Measurements from ENCODE around the gene BCL2. TPM values are rescaled to one million over a fixed set of nuclear protein-coding genes. Genes with fewer than 3 reads are reported as not detected.

BCL2 gene
- total RNA-seq, 4 donors from 2014 or later = 14.3 to 34.8 (median 23.5) TPM

GRCh38 chr18:63107931-63108330, 211.6 kb downstream of the BCL2 start:
- no peak for DNase-seq
- Histone ChIP-seq H3K4me1 (peaks cover 0 to 15% (median 9%) of the 10 kb centered on the region in 4 donors), H3K9me3 (no peaks in the 10 kb centered on the region), H3K4me3 (no peak overlapping the region), H3K27me3 (no peaks in the 10 kb centered on the region), H3K36me3 (no peaks in the 10 kb centered on the region), H3K27ac (no peak overlapping the region)
- in situ Hi-C loops (cut with MboI; ENCODE audit: low pct_ligation_motif_present in 1 of 4, low pct_unique_long_range_greater_than_20kb in 1 of 4, low sequenced_read_pairs in 3 of 4) = no loop called here
- intact Hi-C loops (cut with DNase I; ENCODE audit: low total_unique reads) = no loop called here
- WGBS, 2 donors (ENCODE audit: low coverage in 1 of 2) = 92% methylated on average over 7 of the region's 7 CpGs; no CpG with 5 or more reads in 1 of the 2 donors
- TF ChIP-seq, protein P1, sequence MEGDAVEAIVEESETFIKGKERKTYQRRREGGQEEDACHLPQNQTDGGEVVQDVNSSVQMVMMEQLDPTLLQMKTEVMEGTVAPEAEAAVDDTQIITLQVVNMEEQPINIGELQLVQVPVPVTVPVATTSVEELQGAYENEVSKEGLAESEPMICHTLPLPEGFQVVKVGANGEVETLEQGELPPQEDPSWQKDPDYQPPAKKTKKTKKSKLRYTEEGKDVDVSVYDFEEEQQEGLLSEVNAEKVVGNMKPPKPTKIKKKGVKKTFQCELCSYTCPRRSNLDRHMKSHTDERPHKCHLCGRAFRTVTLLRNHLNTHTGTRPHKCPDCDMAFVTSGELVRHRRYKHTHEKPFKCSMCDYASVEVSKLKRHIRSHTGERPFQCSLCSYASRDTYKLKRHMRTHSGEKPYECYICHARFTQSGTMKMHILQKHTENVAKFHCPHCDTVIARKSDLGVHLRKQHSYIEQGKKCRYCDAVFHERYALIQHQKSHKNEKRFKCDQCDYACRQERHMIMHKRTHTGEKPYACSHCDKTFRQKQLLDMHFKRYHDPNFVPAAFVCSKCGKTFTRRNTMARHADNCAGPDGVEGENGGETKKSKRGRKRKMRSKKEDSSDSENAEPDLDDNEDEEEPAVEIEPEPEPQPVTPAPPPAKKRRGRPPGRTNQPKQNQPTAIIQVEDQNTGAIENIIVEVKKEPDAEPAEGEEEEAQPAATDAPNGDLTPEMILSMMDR (IDR thresholded peaks at IDR 0.05) = no peak
- TF ChIP-seq POLR2AphosphoS5 (IDR thresholded peaks at IDR 0.05) (no peak), EP300 (IDR thresholded peaks at IDR 0.05; ENCODE audit: low read depth) (no peak), POLR2A (IDR thresholded peaks at IDR 0.05) (no peak)

DNA sequence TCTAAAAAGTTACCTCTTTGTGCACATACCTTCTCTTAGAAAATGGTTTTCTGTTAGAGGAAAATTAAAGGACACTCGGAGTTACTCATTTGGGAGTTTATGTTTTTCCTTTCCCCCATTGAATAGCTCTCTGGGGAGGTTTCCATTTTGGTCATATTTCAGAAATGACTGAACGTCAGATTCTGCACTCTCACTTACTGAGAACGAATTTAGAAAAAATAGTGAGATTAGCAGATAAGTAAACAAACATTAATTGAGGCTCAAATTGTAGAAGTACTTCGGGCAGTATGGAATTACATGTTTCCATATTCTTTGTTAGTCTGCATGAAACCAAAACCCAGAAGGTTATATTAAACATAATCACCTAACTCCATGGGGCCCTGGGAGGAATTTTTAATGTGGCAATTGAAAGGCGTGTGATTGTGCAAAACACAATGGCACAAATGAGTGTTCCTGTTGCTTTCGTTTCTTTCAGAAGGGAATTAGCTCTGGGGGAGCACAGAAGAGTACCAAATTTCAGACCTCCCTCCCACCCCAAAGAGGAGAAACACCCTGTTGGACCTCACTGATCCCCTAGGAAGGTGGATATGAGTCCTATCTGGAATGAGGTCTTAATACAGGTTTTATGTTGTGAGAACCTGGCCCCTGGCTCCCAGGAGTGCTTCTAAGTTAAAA, 212.3 kb downstream of the BCL2 start:
- Histone ChIP-seq H3K4me3 (no peak overlapping the region), H3K36me3 (no peaks in the 10 kb centered on the region), H3K27me3 (no peaks in the 10 kb centered on the region), H3K27ac (no peak overlapping the region), H3K4me1 (peaks cover 0 to 11% (median 7%) of the 10 kb centered on the region in 4 donors), H3K9me3 (no peaks in the 10 kb centered on the region)
- no peak for DNase-seq
- no peak for TF ChIP-seq POLR2A (IDR thresholded peaks at IDR 0.05)
- 55 to 65% methylated on average over 4 to 6 of the region's 6 CpGs for WGBS, 2 donors (ENCODE audit: low coverage in 1 of 2)
- intact Hi-C loops (cut with DNase I; ENCODE audit: low total_unique reads) (no loop called here), in situ Hi-C loops (cut with MboI; ENCODE audit: low pct_ligation_motif_present in 1 of 4, low pct_unique_long_range_greater_than_20kb in 1 of 4, low sequenced_read_pairs in 3 of 4) (no loop called here)

DNA sequence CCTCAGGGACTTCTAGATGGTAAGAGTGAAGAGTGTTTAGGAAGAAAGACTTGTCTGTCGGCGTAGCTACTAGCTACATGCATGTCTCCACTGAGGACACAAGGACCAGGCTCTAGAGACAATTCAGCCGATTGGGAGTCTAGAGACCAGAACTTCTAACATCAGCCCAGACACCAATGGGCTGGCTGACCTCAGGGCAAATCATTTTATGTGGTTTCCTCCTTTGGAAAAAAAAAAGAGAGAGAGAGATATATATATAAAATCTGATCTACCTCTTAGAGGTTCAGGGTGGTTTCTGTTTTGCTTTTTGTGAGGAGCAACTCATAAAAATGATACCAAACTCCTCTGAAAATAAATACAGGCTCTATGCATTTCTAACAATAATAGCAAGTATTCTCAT, 212.8 kb downstream of the BCL2 start:
- no peak for DNase-seq
- H3K36me3 ChIP-seq = no peaks in the 10 kb centered on the region
- intact Hi-C loops (cut with DNase I; ENCODE audit: low total_unique reads) (no loop called here), in situ Hi-C loops (cut with MboI; ENCODE audit: low pct_ligation_motif_present in 1 of 4, low pct_unique_long_range_greater_than_20kb in 1 of 4, low sequenced_read_pairs in 3 of 4) (no loop called here)
- H3K9me3 ChIP-seq = no peaks in the 10 kb centered on the region
- no peak overlapping the region for H3K4me3 ChIP-seq
- peaks cover 0 to 6% (median 2%) of the 10 kb centered on the region in 4 donors for H3K4me1 ChIP-seq
- no peak overlapping the region for H3K27ac ChIP-seq
- no peak for TF ChIP-seq EP300 (IDR thresholded peaks at IDR 0.05; ENCODE audit: low read depth)
- no peak for TF ChIP-seq POLR2AphosphoS5 (IDR thresholded peaks at IDR 0.05)
- TF ChIP-seq, protein P1 (IDR thresholded peaks at IDR 0.05) = no peak
- TF ChIP-seq POLR2A (IDR thresholded peaks at IDR 0.05) = no peak
- H3K27me3 ChIP-seq = no peaks in the 10 kb centered on the region
- WGBS, 2 donors (ENCODE audit: low coverage in 1 of 2) = 78% methylated on average over 3 of the region's 3 CpGs; no CpG with 5 or more reads in 1 of the 2 donors

DNA sequence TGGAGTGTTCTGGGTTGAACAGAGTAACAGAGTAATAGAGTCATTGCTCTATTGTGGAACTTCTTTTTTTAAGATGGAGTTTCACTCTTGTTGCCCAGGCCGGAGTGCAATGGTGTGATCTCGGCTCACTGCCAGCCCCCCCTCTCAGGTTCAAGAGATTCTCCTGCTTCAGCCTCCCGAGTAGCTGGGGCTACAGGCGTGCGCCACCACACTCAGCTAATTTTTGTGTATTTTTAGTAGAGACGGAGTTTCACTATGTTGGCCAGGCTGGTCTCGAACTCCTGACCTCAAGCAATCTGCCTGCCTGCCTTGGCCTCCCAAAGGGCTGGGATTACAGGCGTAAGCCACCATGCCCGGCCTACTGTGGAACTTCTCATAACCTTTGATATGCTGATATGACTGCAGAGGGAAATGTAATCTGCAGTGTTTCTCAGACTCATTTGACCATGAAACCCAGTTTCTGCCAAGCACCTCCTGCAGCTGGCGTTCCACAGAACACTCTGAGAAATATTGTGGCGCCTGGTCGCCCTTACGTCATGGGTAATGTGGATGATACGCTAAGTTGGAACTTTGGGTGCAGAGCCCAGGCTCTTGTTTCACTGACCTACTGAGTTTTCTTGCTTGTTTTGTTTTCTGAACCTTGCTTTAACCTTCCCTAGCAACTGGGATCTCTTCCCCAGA, 213.8 kb downstream of the BCL2 start:
- H3K27me3 ChIP-seq = no peaks in the 10 kb centered on the region
- intact Hi-C loops (cut with DNase I; ENCODE audit: low total_unique reads) = no loop called here
- H3K36me3 ChIP-seq = no peaks in the 10 kb centered on the region
- TF ChIP-seq EP300 (IDR thresholded peaks at IDR 0.05; ENCODE audit: low read depth) = no peak
- TF ChIP-seq POLR2AphosphoS5 (IDR thresholded peaks at IDR 0.05) = no peak
- no peak for TF ChIP-seq POLR2A (IDR thresholded peaks at IDR 0.05)
- TF ChIP-seq, protein P1 (IDR thresholded peaks at IDR 0.05) = no peak
- peaks cover 0 to 2% (median 0%) of the 10 kb centered on the region in 4 donors for H3K4me1 ChIP-seq
- H3K27ac ChIP-seq = no peak overlapping the region
- in situ Hi-C loops (cut with MboI; ENCODE audit: low pct_ligation_motif_present in 1 of 4, low pct_unique_long_range_greater_than_20kb in 1 of 4, low sequenced_read_pairs in 3 of 4) = no loop called here
- no peak for DNase-seq
- 85% methylated on average over 14 of the region's 14 CpGs; no CpG with 5 or more reads in 1 of the 2 donors for WGBS, 2 donors (ENCODE audit: low coverage in 1 of 2)
- no peak overlapping the region for H3K4me3 ChIP-seq
- no peaks in the 10 kb centered on the region for H3K9me3 ChIP-seq

All from transverse colon (tissue), 4 donors.